HG02642 (cell line): ENCODE measurements around the gene POU2F2.
"Not testable (repeated sequence)": the region's sequence is repeated elsewhere in the genome, so short reads cannot be mapped to it uniquely, and the experiment has no call there.

Experiments used
- ATAC-seq: cut with Tn5 transposase; IDR thresholded peaks from one replicate; pipeline ENCODE4 v1.9.1; 2021; ENCODE audit warnings: mild to moderate bottlenecking; ENCODE audit not compliant: unreplicated experiment, poor library complexity

POU2F2 gene

GRCh38 chr19:42108527-42109389, 23.5 kb downstream of the POU2F2 start:
- ATAC-seq, result peak; percentile 84

- ATAC-seq, result no peak
Observed at GRCh38 chr19:42105368-42105767, 26.9 kb downstream of the POU2F2 start.

- no peak for ATAC-seq
Observed at GRCh38 chr19:42102877-42103276, 29.4 kb downstream of the POU2F2 start.

GRCh38 chr19:42100241-42100640, 32.0 kb downstream of the POU2F2 start:
- not testable (repeated sequence) for ATAC-seq

GRCh38 chr19:42099336-42099925, 32.8 kb downstream of the POU2F2 start:
- no peak for ATAC-seq

GRCh38 chr19:42098781-42099180, 33.5 kb downstream of the POU2F2 start:
- ATAC-seq, result no peak

GRCh38 chr19:42097461-42097860, 34.8 kb downstream of the POU2F2 start:
- ATAC-seq, result no peak

GRCh38 chr19:42096255-42096837, 35.9 kb downstream of the POU2F2 start:
- ATAC-seq, result no peak

- no peak for ATAC-seq
Observed at GRCh38 chr19:42095814-42096230, 36.4 kb downstream of the POU2F2 start.

- ATAC-seq, result no peak
Observed at GRCh38 chr19:42095142-42095813, 37.0 kb downstream of the POU2F2 start.

GRCh38 chr19:42093926-42094325, 38.3 kb downstream of the POU2F2 start:
- ATAC-seq, result no peak

- no peak for ATAC-seq
Observed at GRCh38 chr19:42093505-42093904, 38.7 kb downstream of the POU2F2 start.

GRCh38 chr19:42092350-42092749, 39.9 kb downstream of the POU2F2 start:
- no peak for ATAC-seq

GRCh38 chr19:42091742-42092141, 40.5 kb downstream of the POU2F2 start:
- ATAC-seq, result no peak

- ATAC-seq, result peak; percentile 8
Observed at GRCh38 chr19:42091300-42091699, 40.9 kb downstream of the POU2F2 start.

GRCh38 chr19:42090672-42091071, 41.6 kb downstream of the POU2F2 start:
- ATAC-seq, result peak; percentile 46

- no peak for ATAC-seq
Observed at GRCh38 chr19:42089772-42090171, 42.5 kb downstream of the POU2F2 start.

- no peak for ATAC-seq
Observed at GRCh38 chr19:42089191-42089750, 43.0 kb downstream of the POU2F2 start.

- ATAC-seq, result no peak
Observed at GRCh38 chr19:42088471-42089190, 43.6 kb downstream of the POU2F2 start.
